Measurements from ENCODE around the gene C14orf119. TPM values are rescaled to one million over a fixed set of nuclear protein-coding genes. Genes with fewer than 3 reads are reported as not detected.

Gene C14orf119
- total RNA-seq, 1 experiment from 2014 or later = 46.8 TPM

DNA sequence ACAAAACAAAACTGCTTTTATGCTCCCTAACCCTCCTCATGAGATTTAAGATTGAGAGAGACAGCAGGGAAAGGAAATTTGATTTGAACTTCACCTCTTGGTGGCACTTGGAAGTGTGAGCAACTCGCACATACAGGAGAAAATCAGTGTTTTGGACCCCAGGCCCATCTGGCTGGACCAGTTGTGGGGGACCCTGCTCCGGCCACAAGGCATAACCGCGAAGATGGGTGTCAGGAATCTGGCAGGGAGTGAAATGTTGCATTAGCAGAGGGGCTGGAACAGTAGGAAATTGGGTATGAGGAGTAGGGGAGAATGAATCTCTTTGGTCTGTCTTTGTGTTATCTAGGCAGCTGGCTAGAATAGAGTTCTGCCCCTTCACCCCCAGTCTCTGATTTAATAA is 8.3 kb downstream of the C14orf119 start:
- Histone ChIP-seq H3K79me2 (ENCODE audit: insufficient read depth, low read length) (peaks cover 7% of the 10 kb centered on the region; the same call in 1 of the 2 replicates), H2AFZ (ENCODE audit: low read depth, low read length, poor library complexity, severe bottlenecking) (no peak overlapping the region), H3K9me2 (ENCODE audit: insufficient read depth) (no peaks in the 10 kb centered on the region), H3K9ac (ENCODE audit: low read length) (no peak overlapping the region), H3K4me1 (ENCODE audit: control insufficient read depth in 1 of 2, insufficient read depth in 2 of 2, low read length in 2 of 2) (no peaks in the 10 kb centered on the region), H3K9me3 (ENCODE audit: control insufficient read depth in 1 of 2, insufficient read depth in 1 of 2, low read depth in 1 of 2, low read length in 2 of 2) (no peaks in the 10 kb centered on the region), H3K27ac (ENCODE audit: low read depth, low read length) (no peak overlapping the region), H3K27me3 (ENCODE audit: insufficient read depth, low read length) (no peaks in the 10 kb centered on the region; the same call in 1 of the 2 replicates), H3K4me2 (ENCODE audit: low read length) (no peak overlapping the region), H3K4me3 (replicated peaks in 1 of 2; ENCODE audit: low read depth in 1 of 2, low read length in 2 of 2) (no peak overlapping the region), H3K36me3 (ENCODE audit: control insufficient read depth in 1 of 2, insufficient read depth in 2 of 2, low read length in 2 of 2) (peaks cover 4 to 6% of the 10 kb centered on the region in 2 experiments; a peak in 3 of 4 replicates), H4K20me1 (ENCODE audit: insufficient read depth) (no peaks in the 10 kb centered on the region)
- ATAC-seq (no peak), DNase-seq (ENCODE audit: low read depth, low spot score) (no peak)
- no TSS peak for BruUV-seq (replicated peaks)
- ChIA-PET POLR2A (interaction anchor here (1.5 kb wide), 1 partner anchor 9 kb away, joined by 7 read pairs; the partner anchor contains the start of genes ACIN1 and C14orf119), CTCF (no interaction called here), RAD21 (ENCODE audit: low non-redundant PET in 1 of 2, low total read pairs in 2 of 2, uncharacterized antibody in 2 of 2, unreplicated experiment in 2 of 2) (no interaction called here)
- intact Hi-C loops (cut with micrococcal nuclease) = no loop called here
- TF ChIP-seq YY1 (IDR thresholded peaks at IDR 0.05; ENCODE audit: extremely low read depth, insufficient replicate concordance, low read depth, low read length) = no peak
- TF ChIP-seq SP1 (IDR thresholded peaks at IDR 0.05; ENCODE audit: low read depth) = no peak
- no peak for TF ChIP-seq EZH2phosphoT487 (IDR thresholded peaks at IDR 0.05; ENCODE audit: borderline replicate concordance)
- TF ChIP-seq EZH2 (IDR thresholded peaks at IDR 0.05) = no peak
- TF ChIP-seq POLR2AphosphoS5 (IDR thresholded peaks at IDR 0.05; ENCODE audit: low read depth, low read length) = no peak
- TF ChIP-seq JUND (IDR thresholded peaks at IDR 0.05) = no peak
- TF ChIP-seq FOSL1 (IDR thresholded peaks at IDR 0.05; ENCODE audit: low read depth) = no peak
- no peak for TF ChIP-seq ZFX (IDR thresholded peaks at IDR 0.05)
- TF ChIP-seq, protein P1, sequence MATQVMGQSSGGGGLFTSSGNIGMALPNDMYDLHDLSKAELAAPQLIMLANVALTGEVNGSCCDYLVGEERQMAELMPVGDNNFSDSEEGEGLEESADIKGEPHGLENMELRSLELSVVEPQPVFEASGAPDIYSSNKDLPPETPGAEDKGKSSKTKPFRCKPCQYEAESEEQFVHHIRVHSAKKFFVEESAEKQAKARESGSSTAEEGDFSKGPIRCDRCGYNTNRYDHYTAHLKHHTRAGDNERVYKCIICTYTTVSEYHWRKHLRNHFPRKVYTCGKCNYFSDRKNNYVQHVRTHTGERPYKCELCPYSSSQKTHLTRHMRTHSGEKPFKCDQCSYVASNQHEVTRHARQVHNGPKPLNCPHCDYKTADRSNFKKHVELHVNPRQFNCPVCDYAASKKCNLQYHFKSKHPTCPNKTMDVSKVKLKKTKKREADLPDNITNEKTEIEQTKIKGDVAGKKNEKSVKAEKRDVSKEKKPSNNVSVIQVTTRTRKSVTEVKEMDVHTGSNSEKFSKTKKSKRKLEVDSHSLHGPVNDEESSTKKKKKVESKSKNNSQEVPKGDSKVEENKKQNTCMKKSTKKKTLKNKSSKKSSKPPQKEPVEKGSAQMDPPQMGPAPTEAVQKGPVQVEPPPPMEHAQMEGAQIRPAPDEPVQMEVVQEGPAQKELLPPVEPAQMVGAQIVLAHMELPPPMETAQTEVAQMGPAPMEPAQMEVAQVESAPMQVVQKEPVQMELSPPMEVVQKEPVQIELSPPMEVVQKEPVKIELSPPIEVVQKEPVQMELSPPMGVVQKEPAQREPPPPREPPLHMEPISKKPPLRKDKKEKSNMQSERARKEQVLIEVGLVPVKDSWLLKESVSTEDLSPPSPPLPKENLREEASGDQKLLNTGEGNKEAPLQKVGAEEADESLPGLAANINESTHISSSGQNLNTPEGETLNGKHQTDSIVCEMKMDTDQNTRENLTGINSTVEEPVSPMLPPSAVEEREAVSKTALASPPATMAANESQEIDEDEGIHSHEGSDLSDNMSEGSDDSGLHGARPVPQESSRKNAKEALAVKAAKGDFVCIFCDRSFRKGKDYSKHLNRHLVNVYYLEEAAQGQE (IDR thresholded peaks at IDR 0.05; ENCODE audit: low read depth) = no peak
- TF ChIP-seq, protein P2, sequence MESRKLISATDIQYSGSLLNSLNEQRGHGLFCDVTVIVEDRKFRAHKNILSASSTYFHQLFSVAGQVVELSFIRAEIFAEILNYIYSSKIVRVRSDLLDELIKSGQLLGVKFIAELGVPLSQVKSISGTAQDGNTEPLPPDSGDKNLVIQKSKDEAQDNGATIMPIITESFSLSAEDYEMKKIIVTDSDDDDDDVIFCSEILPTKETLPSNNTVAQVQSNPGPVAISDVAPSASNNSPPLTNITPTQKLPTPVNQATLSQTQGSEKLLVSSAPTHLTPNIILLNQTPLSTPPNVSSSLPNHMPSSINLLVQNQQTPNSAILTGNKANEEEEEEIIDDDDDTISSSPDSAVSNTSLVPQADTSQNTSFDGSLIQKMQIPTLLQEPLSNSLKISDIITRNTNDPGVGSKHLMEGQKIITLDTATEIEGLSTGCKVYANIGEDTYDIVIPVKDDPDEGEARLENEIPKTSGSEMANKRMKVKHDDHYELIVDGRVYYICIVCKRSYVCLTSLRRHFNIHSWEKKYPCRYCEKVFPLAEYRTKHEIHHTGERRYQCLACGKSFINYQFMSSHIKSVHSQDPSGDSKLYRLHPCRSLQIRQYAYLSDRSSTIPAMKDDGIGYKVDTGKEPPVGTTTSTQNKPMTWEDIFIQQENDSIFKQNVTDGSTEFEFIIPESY (IDR thresholded peaks at IDR 0.05; ENCODE audit: extremely low read depth, insufficient replicate concordance, low read length) = no peak
- TF ChIP-seq CBX3 (IDR thresholded peaks at IDR 0.05; ENCODE audit: low read depth) = no peak
- no peak for TF ChIP-seq SIN3A (IDR thresholded peaks at IDR 0.05; ENCODE audit: low read depth)
- TF ChIP-seq, protein P3, sequence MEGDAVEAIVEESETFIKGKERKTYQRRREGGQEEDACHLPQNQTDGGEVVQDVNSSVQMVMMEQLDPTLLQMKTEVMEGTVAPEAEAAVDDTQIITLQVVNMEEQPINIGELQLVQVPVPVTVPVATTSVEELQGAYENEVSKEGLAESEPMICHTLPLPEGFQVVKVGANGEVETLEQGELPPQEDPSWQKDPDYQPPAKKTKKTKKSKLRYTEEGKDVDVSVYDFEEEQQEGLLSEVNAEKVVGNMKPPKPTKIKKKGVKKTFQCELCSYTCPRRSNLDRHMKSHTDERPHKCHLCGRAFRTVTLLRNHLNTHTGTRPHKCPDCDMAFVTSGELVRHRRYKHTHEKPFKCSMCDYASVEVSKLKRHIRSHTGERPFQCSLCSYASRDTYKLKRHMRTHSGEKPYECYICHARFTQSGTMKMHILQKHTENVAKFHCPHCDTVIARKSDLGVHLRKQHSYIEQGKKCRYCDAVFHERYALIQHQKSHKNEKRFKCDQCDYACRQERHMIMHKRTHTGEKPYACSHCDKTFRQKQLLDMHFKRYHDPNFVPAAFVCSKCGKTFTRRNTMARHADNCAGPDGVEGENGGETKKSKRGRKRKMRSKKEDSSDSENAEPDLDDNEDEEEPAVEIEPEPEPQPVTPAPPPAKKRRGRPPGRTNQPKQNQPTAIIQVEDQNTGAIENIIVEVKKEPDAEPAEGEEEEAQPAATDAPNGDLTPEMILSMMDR (IDR thresholded peaks at IDR 0.05 in 2 of 3, conservative IDR thresholded peaks at IDR 0.05 in 1 of 3; ENCODE audit: borderline replicate concordance in 1 of 3, insufficient read depth in 1 of 3, low read depth in 2 of 3, low read length in 2 of 3) = no peak
- TF ChIP-seq, protein P4, sequence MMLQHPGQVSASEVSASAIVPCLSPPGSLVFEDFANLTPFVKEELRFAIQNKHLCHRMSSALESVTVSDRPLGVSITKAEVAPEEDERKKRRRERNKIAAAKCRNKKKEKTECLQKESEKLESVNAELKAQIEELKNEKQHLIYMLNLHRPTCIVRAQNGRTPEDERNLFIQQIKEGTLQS (IDR thresholded peaks at IDR 0.05) = no peak

Data from HCT116 (cell line).